HuH-7 (cell line): ENCODE results near the gene PKDCC.

Experiments used
- DNase-seq: peaks from one replicate; pipeline ENCODE4 v3.0.0; 2011; ENCODE audit warnings: low spot score

Gene PKDCC

GRCh38 chr2:42107249-42108042 lies 59.6 kb downstream of the PKDCC start:
- DNase-seq, result no peak
